GM12864 (cell line): ENCODE results near the gene SORBS1.
A peak's percentile ranks its signal among the peaks of the same experiment; 100 is the strongest.

ENCODE experiments used
- DNase-seq: peaks from one replicate; pipeline ENCODE4 v3.0.0-alpha.2; 2011; ENCODE audit warnings: low read depth
- H3K4me3 ChIP-seq: 2 replicates; pipeline ENCODE4 v1.5.1; 2011; ENCODE audit warnings: mild to moderate bottlenecking, low read depth, low read length, control low read depth
- TF ChIP-seq, protein P1 (sequence below): IDR thresholded peaks from 2 replicates; pipeline ENCODE4 v1.5.1; 2011; ENCODE audit warnings: low read depth, mild to moderate bottlenecking, moderate library complexity, low read length, control low read depth, inconsistent platforms; ENCODE audit errors: missing control alignments

The SORBS1 gene

GRCh38 chr10:95561177-95561863, at the start of gene SORBS1:
Gene SORBS1 (minus strand): TSS chr10:95561371. CDS start chr10:95441135, 120,236 bp downstream.
- DNase-seq, result peak; percentile 67
- peak within 1 kb of the TSS; percentile 52 for H3K4me3 ChIP-seq
- TF ChIP-seq, protein P1, sequence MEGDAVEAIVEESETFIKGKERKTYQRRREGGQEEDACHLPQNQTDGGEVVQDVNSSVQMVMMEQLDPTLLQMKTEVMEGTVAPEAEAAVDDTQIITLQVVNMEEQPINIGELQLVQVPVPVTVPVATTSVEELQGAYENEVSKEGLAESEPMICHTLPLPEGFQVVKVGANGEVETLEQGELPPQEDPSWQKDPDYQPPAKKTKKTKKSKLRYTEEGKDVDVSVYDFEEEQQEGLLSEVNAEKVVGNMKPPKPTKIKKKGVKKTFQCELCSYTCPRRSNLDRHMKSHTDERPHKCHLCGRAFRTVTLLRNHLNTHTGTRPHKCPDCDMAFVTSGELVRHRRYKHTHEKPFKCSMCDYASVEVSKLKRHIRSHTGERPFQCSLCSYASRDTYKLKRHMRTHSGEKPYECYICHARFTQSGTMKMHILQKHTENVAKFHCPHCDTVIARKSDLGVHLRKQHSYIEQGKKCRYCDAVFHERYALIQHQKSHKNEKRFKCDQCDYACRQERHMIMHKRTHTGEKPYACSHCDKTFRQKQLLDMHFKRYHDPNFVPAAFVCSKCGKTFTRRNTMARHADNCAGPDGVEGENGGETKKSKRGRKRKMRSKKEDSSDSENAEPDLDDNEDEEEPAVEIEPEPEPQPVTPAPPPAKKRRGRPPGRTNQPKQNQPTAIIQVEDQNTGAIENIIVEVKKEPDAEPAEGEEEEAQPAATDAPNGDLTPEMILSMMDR, result no peak

DNA sequence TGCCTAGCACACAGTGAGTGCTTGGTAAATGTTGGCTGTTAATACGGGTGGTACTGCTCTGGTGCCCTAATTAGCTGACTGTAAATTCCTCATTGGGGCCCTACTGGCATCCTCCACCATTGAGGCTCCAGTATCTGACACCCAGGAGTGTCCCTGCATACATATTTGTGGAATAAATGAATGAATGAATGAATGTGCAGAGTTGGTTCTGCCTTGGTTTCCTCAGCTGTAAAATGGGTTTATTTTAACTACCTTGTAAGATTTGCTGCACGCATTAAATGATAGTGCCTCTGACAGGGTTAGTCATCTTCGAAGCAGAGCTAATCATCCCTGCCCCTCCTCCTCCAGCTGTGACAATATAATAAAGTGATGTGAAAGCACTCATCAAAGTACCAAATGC, 49.6 kb upstream of the SORBS1 start:
- DNase-seq, result no peak
- TF ChIP-seq, protein P1, result no peak
- no peak overlapping the region for H3K4me3 ChIP-seq

GRCh38 chr10:95606922-95607321, 45.8 kb upstream of the SORBS1 start:
- TF ChIP-seq, protein P1, result no peak

DNA sequence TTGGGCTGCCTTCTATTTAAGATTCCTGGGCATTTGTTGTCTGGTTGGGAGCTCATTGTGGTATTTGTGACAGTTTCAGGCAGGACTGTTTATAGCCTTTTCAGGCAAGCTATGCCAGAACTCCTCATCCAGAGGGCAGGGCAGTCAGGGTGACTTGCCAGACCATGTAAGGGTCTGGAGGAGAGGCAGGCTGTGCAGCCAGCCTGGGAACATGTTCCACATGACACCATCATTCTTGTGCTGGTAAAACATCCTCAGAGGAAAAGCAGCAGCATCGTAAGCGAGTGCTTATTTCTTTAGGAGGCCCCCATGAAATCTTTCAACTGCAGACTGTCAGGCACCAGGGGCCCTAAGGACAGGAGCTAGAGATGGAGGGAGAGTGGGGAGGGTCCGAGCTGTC, 44.0 kb upstream of the SORBS1 start:
- no peak for DNase-seq
- TF ChIP-seq, protein P1, result no peak
- H3K4me3 ChIP-seq, result no peak overlapping the region

More at GRCh38 chr10:95606922-95607321, 45.8 kb upstream of the SORBS1 start:
- DNase-seq, result no peak
- no peak overlapping the region for H3K4me3 ChIP-seq

- H3K4me3 ChIP-seq, result no peak overlapping the region
- no peak for DNase-seq
- TF ChIP-seq, protein P1, result no peak
These were observed 43.5 kb upstream of the SORBS1 start for GRCh38 chr10:95604630-95605029.

GRCh38 chr10:95602382-95602781, 41.2 kb upstream of the SORBS1 start:
- DNase-seq, result no peak
- TF ChIP-seq, protein P1, result no peak
- H3K4me3 ChIP-seq, result no peak overlapping the region

GRCh38 chr10:95601116-95601719, 40.0 kb upstream of the SORBS1 start:
- H3K4me3 ChIP-seq, result no peak overlapping the region
- TF ChIP-seq, protein P1, result peak; percentile 92
- peak; percentile 30 for DNase-seq
